K562 (cell line): ENCODE measurements around the gene CHL1. TPM values are rescaled to one million over a fixed set of nuclear protein-coding genes. Genes with fewer than 3 reads are reported as not detected.

ENCODE experiments used
- ATAC-seq: fragments of 200-7000 bp; cut with Tn5 transposase; 3 replicates; pipeline ENCODE4 v1.9.1; 2020; ENCODE audit warnings: moderate library complexity
- BruUV-seq: library from RNA; stranded (reverse); fragments of 400-500 nt; replicated peaks from 2 replicates; lab custom pipeline; 2021; lab: Mats Ljungman, UMichigan
- CTCF ChIA-PET: fragments of 300-600 bp; formaldehyde crosslinking; extraction: SDS; loops from one replicate; lab custom pipeline; 2021; ENCODE audit warnings: low intra/inter-chr PET ratio; lab: Yijun Ruan, JAX
- POLR2A ChIA-PET: fragments of 300-600, 350-650 bp; sonication (Branson Sonifier 250); formaldehyde crosslinking; extraction: SDS; loops from one replicate; lab custom pipeline; 2021; ENCODE audit warnings: antibody characterized with exemption, inconsistent platforms; lab: Yijun Ruan, JAX
- DNase-seq, 4 experiments: peaks; one replicate each; pipeline versions ENCODE4 v3.0.0 to v3.0.0-alpha.2; 2011 to 2018; ENCODE audit warnings: low spot score in 3 of 4, mixed read lengths in 3 of 4; ENCODE audit errors: extremely low read depth in 1 of 4
- FAIRE-seq: peaks from 2 replicates; lab custom pipeline; 2011; peaks lifted over from hg19 to GRCh38; lab: Jason Lieb, UNC
- H2AFZ ChIP-seq: 2 replicates; pipeline ENCODE4 v1.6.0; 2011; ENCODE audit warnings: low read depth, low read length, control low read depth, inconsistent platforms
- H3K27ac ChIP-seq: fragments of 200-600 bp; 3 replicates; pipeline ENCODE4 v1.8.0; 2011; ENCODE audit warnings: low read depth, mild to moderate bottlenecking, control low read depth, inconsistent platforms, low read length, moderate library complexity, mixed read lengths; ENCODE audit errors: extremely low read depth
- H3K27me3 ChIP-seq, 2 experiments: fragments of 300-600 bp in 1 of 2; 2 replicates in 1 of 2; 3 replicates in 1 of 2; pipeline versions ENCODE4 v1.6.0 to v1.8.0; 2011; ENCODE audit warnings: inconsistent platforms in 2 of 2, low read length in 2 of 2, mild to moderate bottlenecking in 1 of 2, mixed read lengths in 1 of 2, moderate library complexity in 1 of 2; ENCODE audit not compliant: control insufficient read depth in 2 of 2, insufficient read depth in 2 of 2
- H3K36me3 ChIP-seq: fragments of 300-600 bp; 3 replicates; pipeline ENCODE4 v1.8.0; 2011; ENCODE audit warnings: mild to moderate bottlenecking, low read length, inconsistent platforms; ENCODE audit not compliant: control insufficient read depth, insufficient read depth
- H3K4me1 ChIP-seq, 2 experiments: fragments of 200-600 bp in 1 of 2; replicated peaks in 1 of 2; 2 replicates in 1 of 2; 3 replicates in 1 of 2; pipeline versions ENCODE4 v1.5.1 to v1.8.0; 2011; ENCODE audit warnings: inconsistent platforms in 2 of 2, low read length in 2 of 2, mild to moderate bottlenecking in 1 of 2, mixed read lengths in 1 of 2, moderate library complexity in 1 of 2; ENCODE audit not compliant: control insufficient read depth in 2 of 2, insufficient read depth in 2 of 2
- H3K4me2 ChIP-seq: 2 replicates; pipeline ENCODE4 v1.6.1; 2011; ENCODE audit warnings: low read length, control low read depth, inconsistent platforms, mixed read lengths; ENCODE audit not compliant: insufficient read depth
- H3K4me3 ChIP-seq: fragments of 200-600 bp; sonication (generic), shearing (Covaris generic); 2 replicates; pipeline ENCODE4 v1.5.1; 2016; ENCODE audit warnings: control low read depth, inconsistent platforms
- H3K79me2 ChIP-seq: fragments of 200-600 bp; 3 replicates; pipeline ENCODE4 v1.8.0; 2011; ENCODE audit warnings: low read length, inconsistent platforms; ENCODE audit not compliant: control insufficient read depth, insufficient read depth
- H3K9ac ChIP-seq, 2 experiments: 2 replicates each; pipeline versions ENCODE4 v1.6.0 to v1.6.1; 2011; ENCODE audit warnings: low read depth in 2 of 2, low read length in 2 of 2, control low read depth in 1 of 2, inconsistent platforms in 1 of 2, mild to moderate bottlenecking in 1 of 2, mixed read lengths in 1 of 2; ENCODE audit not compliant: insufficient read depth in 1 of 2
- H3K9me1 ChIP-seq: one replicate; pipeline ENCODE4 v1.6.0; 2011; ENCODE audit warnings: inconsistent platforms, mild to moderate bottlenecking, low read length, moderate library complexity; ENCODE audit not compliant: control insufficient read depth, insufficient read depth
- H3K9me3 ChIP-seq: replicated peaks from 2 replicates; pipeline ENCODE4 v1.5.1; 2011; ENCODE audit warnings: low read depth, low read length, inconsistent platforms; ENCODE audit not compliant: control insufficient read depth, insufficient read depth
- H4K20me1 ChIP-seq: replicated peaks from 2 replicates; pipeline ENCODE4 v1.6.1; 2011; ENCODE audit warnings: low read length, inconsistent platforms, mixed read lengths; ENCODE audit not compliant: control insufficient read depth, insufficient read depth
- FOXM1 ChIP-seq, 2 experiments: fragments of 450-650 bp in 1 of 2; sonication (generic) in 1 of 2; formaldehyde crosslinking in 1 of 2; IDR thresholded peaks; 2 replicates each; pipeline versions ENCODE4 v1.6.1 to v1.9.0; 2017 to 2022; ENCODE audit warnings: low read depth in 2 of 2, mild to moderate bottlenecking in 2 of 2, missing genetic modification reagents in 1 of 2, moderate library complexity in 1 of 2
- JUNB ChIP-seq: fragments of 450-650 bp; formaldehyde crosslinking; conservative IDR thresholded peaks from 2 replicates; pipeline ENCODE4 v1.4.0; 2020; ENCODE audit warnings: mild to moderate bottlenecking
- NR1H2 ChIP-seq: sonication (generic); formaldehyde crosslinking; IDR thresholded peaks from 2 replicates; pipeline ENCODE4 v1.4.0; 2020; ENCODE audit warnings: mild to moderate bottlenecking, missing genetic modification reagents
- RBM14 ChIP-seq: fragments of 200-400 bp; formaldehyde crosslinking; IDR thresholded peaks from 2 replicates; pipeline ENCODE4 v1.6.1; 2018; ENCODE audit warnings: low read depth, mild to moderate bottlenecking, low read length, moderate library complexity, borderline replicate concordance; ENCODE audit not compliant: insufficient read depth
- RFX7 ChIP-seq: fragments of 250-450 bp; sonication (Bioruptor Pico); IDR thresholded peaks from 2 replicates; pipeline ENCODE4 v1.5.1; 2021; ENCODE audit warnings: mild to moderate bottlenecking
- SRSF1 ChIP-seq: fragments of 200-400 bp; formaldehyde crosslinking; IDR thresholded peaks from 2 replicates; pipeline ENCODE4 v1.6.1; 2017; ENCODE audit warnings: mild to moderate bottlenecking, low read depth, low read length, moderate library complexity
- TGIF2 ChIP-seq: sonication (generic); formaldehyde crosslinking; IDR thresholded peaks from 2 replicates; pipeline ENCODE4 v1.8.1; 2022; ENCODE audit warnings: mild to moderate bottlenecking, missing genetic modification reagents, moderate library complexity
- ZNF165 ChIP-seq: fragments of 250-450 bp; sonication (Bioruptor Pico); IDR thresholded peaks from 2 replicates; pipeline ENCODE4 v1.4.0; 2020; ENCODE audit warnings: borderline replicate concordance
- ZNF23 ChIP-seq: fragments of 250-450 bp; sonication (Bioruptor Pico); IDR thresholded peaks from 2 replicates; pipeline ENCODE4 v1.4.0; 2020; ENCODE audit warnings: mild to moderate bottlenecking
- ZNF316 ChIP-seq: fragments of 450-650 bp; IDR thresholded peaks from 2 replicates; pipeline ENCODE4 v1.6.1; 2016
- ZNF778 ChIP-seq: fragments of 450-650 bp; formaldehyde crosslinking; IDR thresholded peaks from 2 replicates; pipeline ENCODE4 v1.4.0; 2020; ENCODE audit warnings: mild to moderate bottlenecking, moderate library complexity
- WGBS: fragments of 100-300 bp; shearing (Covaris generic); methylation state at CpG from one replicate; pipeline ENCODE4 v1.1.6; 2016; ENCODE audit warnings: low coverage, mixed read lengths; ENCODE audit not compliant: insufficient coverage; ENCODE audit errors: missing lambda C conversion rate; 5-methylcytosine and 5-hydroxymethylcytosine counted together
- in situ Hi-C: fragments of 300-500 bp; cut with MboI; formaldehyde crosslinking; loops from 4 replicates; pipeline ENCODE4 v1.15.0; 2018; ENCODE audit warnings: inconsistent platforms, mixed read lengths
- intact Hi-C: fragments of 100-400 bp; cut with micrococcal nuclease; formaldehyde crosslinking; loops from 2 replicates; pipeline ENCODE4 v1.14.2; 2022
- polyA plus RNA-seq, 8 experiments: library from polyadenylated mRNA; depleted of rRNA in 4 of 8; stranded (reverse) in 5 of 8; unstranded in 3 of 8; fragments of >200 nt; fragmentation: Nextera tagmentation in 2 of 8; fragmentation: Illumina TruSeq in 1 of 8; extraction: Ambion mirVana in 2 of 8; extraction: Trizol in 1 of 8; gene quantifications; 2 replicates each; pipeline versions ENCODE4 v1.2.1 to v1.2.3, GENCODE V29; 2011 to 2014; ENCODE audit warnings: inconsistent platforms in 1 of 8, missing spikeins in 1 of 8
- total RNA-seq, 7 experiments: library from RNA; depleted of rRNA in 6 of 7; stranded (reverse); fragments of >200 nt in 6 of 7; fragmentation: Illumina TruSeq in 2 of 7; extraction: Trizol in 2 of 7; gene quantifications; 2 replicates each; pipeline versions ENCODE4 v1.2.1 to v1.2.3, GENCODE V29; 2011 to 2021; ENCODE audit warnings: low replicate concordance in 1 of 7
- TF ChIP-seq, protein P1 (sequence below): sonication (generic); formaldehyde crosslinking; IDR thresholded peaks from 2 replicates; pipeline ENCODE4 v1.9.0; 2022; ENCODE audit warnings: mild to moderate bottlenecking, missing genetic modification reagents

Gene CHL1
- total and polyA plus RNA-seq, 9 of the 15 experiments (the other 6 are each of a cell fraction or from before 2014, with no cell fraction given): 0.02 TPM; not detected in 8

DNA sequence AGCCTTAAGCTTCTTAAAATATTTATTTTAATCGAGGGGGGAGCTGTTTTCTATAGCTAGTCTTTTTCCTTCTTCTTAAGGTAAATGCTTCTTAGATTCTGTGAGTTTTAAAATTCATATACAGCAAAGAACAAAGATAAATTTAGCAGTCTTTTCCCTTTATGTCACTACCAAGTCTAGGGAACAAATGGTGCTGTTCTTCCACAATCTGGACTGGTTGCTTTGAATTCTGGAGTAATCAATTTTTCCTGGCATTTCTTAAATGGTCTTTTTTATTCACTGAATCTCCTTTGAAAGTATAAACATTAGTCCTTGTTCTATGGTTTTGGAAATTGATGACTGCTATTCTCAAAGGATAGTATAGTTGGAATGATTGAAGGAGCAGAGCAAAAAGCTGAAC lies 82.8 kb downstream of the CHL1 start:
- intact Hi-C loops (no loop called here), in situ Hi-C loops (no loop called here)
- Histone ChIP-seq H3K4me2 (no peak overlapping the region), H2AFZ (no peak overlapping the region), H3K4me3 (no peak overlapping the region), H3K79me2 (no peaks in the 10 kb centered on the region), H3K9me3 (no peaks in the 10 kb centered on the region; the same call in 1 of the 2 replicates), H3K36me3 (no peaks in the 10 kb centered on the region), H3K27me3 (no peaks in the 10 kb centered on the region), H3K27ac (no peak overlapping the region), H3K9ac (no peak overlapping the region), H3K9me1 (no peaks in the 10 kb centered on the region), H4K20me1 (no peaks in the 10 kb centered on the region), H3K4me1 (no peaks in the 10 kb centered on the region)
- TF ChIP-seq NR1H2 (CRISPR knock-in tag) (no peak), ZNF23 (CRISPR knock-in tag) (no peak), RBM14 (no peak), JUNB (CRISPR knock-in tag) (no peak), FOXM1 (IDR thresholded peaks at IDR 0.05; ENCODE audit: low read depth) (no peak), FOXM1 (CRISPR knock-in tag; IDR thresholded peaks at IDR 0.05; ENCODE audit: low read depth) (no peak), ZNF165 (CRISPR knock-in tag) (no peak), TGIF2 (CRISPR knock-in tag) (no peak), RFX7 (CRISPR knock-in tag) (no peak), ZNF316 (no peak), ZNF778 (CRISPR knock-in tag) (no peak), SRSF1 (no peak)
- TF ChIP-seq, protein P1, sequence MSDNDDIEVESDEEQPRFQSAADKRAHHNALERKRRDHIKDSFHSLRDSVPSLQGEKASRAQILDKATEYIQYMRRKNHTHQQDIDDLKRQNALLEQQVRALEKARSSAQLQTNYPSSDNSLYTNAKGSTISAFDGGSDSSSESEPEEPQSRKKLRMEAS (CRISPR knock-in tag): no peak
- FAIRE-seq (no peak), ATAC-seq (no peak), DNase-seq (no peak)
- WGBS: 0% methylated on average over 1 of the region's 1 CpG
- ChIA-PET CTCF (no interaction called here), POLR2A (no interaction called here)
- no TSS peak for BruUV-seq
